Body of pancreas (tissue), 4 donors: ENCODE data around the gene TSPYL2. TPM values are rescaled to one million over a fixed set of nuclear protein-coding genes. Genes with fewer than 3 reads are reported as not detected.

Experiments
- ATAC-seq: fragments of 150-250 bp; one replicate; pipeline ENCODE4 v1.9.1; 2016
- DNase-seq, 4 donors: peaks; one replicate each; pipeline ENCODE4 v3.0.0-alpha.2; 2019
- H3K27ac ChIP-seq, 4 donors: fragments of 200-600 bp; sonication (generic); 1 replicate in 3 of 4; 2 replicates in 1 of 4; pipeline versions ENCODE4 v1.5.1 to v1.6.1; 2016 to 2019; ENCODE audit warnings: mild to moderate bottlenecking in 1 of 4, mixed read lengths in 1 of 4, moderate library complexity in 1 of 4
- H3K27me3 ChIP-seq, 2 donors: fragments of 200-600 bp; sonication (generic); one replicate each; pipeline ENCODE4 v1.6.0; 2016; ENCODE audit warnings: mild to moderate bottlenecking in 1 of 2
- H3K36me3 ChIP-seq, 2 donors: fragments of 200-600 bp; sonication (generic); replicated peaks in 1 of 2; 2 replicates each; pipeline ENCODE4 v1.5.1; 2016; ENCODE audit warnings: low read depth in 2 of 2; ENCODE audit not compliant: insufficient read depth in 1 of 2
- H3K4me1 ChIP-seq: fragments of 200-600 bp; sonication (generic); one replicate; pipeline ENCODE4 v1.6.0; 2016
- H3K4me3 ChIP-seq, 2 donors: fragments of 200-600 bp; sonication (generic); 1 replicate in 1 of 2; 2 replicates in 1 of 2; pipeline ENCODE4 v1.5.1; 2016 to 2019
- H3K9me3 ChIP-seq, 3 donors: fragments of 200-600 bp; sonication (generic); 1 replicate in 2 of 3; 2 replicates in 1 of 3; pipeline ENCODE4 v1.5.1; 2016
- POLR2A ChIP-seq, 3 donors: fragments of 450-650 bp; IDR thresholded peaks; one replicate each; pipeline ENCODE4 v1.6.1; 2016; ENCODE audit warnings: antibody characterized with exemption in 3 of 3, mild to moderate bottlenecking in 2 of 3
- WGBS, 2 donors: methylation state at CpG; one replicate each; pipeline ENCODE4 v1.1.5; 2017; 5-methylcytosine and 5-hydroxymethylcytosine counted together
- intact Hi-C: fragments of 100-400 bp; cut with DNase I; formaldehyde crosslinking; loops from one replicate; pipeline ENCODE4 v1.15.1; 2023
- small RNA-seq: library from RNA; depleted of rRNA; stranded (forward); fragments of <200 nt; gene quantifications from one replicate; pipeline ENCODE3, GENCODE V24; 2016
- total RNA-seq, 2 donors: library from RNA; depleted of rRNA; stranded (reverse); fragments of >200 nt; gene quantifications; one replicate each; pipeline ENCODE4 v1.1.0, GENCODE V29; 2016
- TF ChIP-seq, protein P1 (sequence below), 7 experiments: fragments of 450-650 bp in 4 of 7; fragments of 200-600 bp in 3 of 7; sonication (generic) in 3 of 7; IDR thresholded peaks; one replicate each; pipeline ENCODE4 v1.5.1; 2016 to 2019; ENCODE audit warnings: antibody characterized with exemption in 7 of 7

The TSPYL2 gene
- total RNA-seq, 2 donors from 2014 or later = 28.3 to 40.5 TPM

DNA sequence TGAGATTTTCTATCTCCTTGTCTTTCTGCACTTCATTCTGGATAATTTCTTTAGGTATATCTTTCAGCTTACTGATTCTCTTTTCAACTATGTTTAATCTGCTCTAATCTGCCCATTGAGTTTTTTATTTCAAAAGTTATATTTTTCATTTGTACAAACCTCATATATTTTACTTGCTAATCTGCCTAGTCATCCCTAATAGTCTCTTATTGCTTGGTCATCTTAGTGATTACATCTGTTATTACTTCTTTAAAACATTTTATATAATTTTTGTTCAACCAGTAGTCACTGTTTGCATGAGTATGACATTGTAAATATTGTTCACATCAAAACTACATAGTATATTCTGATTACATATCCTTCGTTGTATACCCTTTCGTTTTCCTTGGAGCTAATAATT is 44.2 kb downstream of the TSPYL2 start:
- Histone ChIP-seq H3K27me3 (no peaks in the 10 kb centered on the region), H3K27ac (no peak overlapping the region), H3K4me1 (no peaks in the 10 kb centered on the region), H3K36me3 (no peaks in the 10 kb centered on the region), H3K9me3 (no peaks in the 10 kb centered on the region), H3K4me3 (no peak overlapping the region)
- TF ChIP-seq, protein P1, sequence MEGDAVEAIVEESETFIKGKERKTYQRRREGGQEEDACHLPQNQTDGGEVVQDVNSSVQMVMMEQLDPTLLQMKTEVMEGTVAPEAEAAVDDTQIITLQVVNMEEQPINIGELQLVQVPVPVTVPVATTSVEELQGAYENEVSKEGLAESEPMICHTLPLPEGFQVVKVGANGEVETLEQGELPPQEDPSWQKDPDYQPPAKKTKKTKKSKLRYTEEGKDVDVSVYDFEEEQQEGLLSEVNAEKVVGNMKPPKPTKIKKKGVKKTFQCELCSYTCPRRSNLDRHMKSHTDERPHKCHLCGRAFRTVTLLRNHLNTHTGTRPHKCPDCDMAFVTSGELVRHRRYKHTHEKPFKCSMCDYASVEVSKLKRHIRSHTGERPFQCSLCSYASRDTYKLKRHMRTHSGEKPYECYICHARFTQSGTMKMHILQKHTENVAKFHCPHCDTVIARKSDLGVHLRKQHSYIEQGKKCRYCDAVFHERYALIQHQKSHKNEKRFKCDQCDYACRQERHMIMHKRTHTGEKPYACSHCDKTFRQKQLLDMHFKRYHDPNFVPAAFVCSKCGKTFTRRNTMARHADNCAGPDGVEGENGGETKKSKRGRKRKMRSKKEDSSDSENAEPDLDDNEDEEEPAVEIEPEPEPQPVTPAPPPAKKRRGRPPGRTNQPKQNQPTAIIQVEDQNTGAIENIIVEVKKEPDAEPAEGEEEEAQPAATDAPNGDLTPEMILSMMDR (IDR thresholded peaks at IDR 0.05) = no peak
- no peak for TF ChIP-seq POLR2A (IDR thresholded peaks at IDR 0.05)
- WGBS, 2 donors = 97 to 100% methylated on average over 2 of the region's 2 CpGs
- ATAC-seq (no peak), DNase-seq (no peak)
- intact Hi-C loops = no loop called here

DNA sequence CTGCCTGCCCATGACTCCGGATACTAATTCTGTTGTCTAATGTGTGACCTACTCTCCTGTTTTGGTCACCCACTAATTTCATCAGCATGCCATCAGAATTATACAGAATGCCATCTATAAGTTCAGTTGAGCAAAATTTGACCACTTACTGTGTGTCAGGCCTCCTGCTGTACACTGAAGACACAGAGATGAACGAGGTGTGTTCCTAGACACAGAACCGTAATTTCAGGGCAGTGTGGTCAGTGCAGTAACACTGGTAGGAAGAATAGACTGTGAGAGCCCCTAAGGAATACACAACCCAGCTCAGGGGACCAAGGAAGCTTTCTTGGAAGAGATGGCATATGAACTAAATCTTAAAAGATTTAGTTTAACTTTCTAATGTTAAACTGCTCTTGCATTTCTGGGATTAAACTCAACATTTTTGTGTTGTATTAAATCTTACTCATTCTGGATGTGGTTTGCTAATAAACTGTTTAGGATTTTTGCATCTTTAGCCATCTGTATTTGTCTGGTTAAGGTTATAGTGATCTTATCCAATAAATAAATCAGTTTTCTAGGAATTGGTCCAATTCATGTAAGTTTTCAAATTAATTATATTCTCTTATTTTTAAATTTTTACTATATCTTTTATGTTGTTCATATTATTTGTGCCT is 46.1 kb downstream of the TSPYL2 start:
- no peaks in the 10 kb centered on the region for H3K36me3 ChIP-seq
- intact Hi-C loops = no loop called here
- no peaks in the 10 kb centered on the region for H3K9me3 ChIP-seq
- WGBS, 2 donors = 85 to 95% methylated on average over 3 of the region's 3 CpGs
- no peak overlapping the region for H3K27ac ChIP-seq
- H3K27me3 ChIP-seq = no peaks in the 10 kb centered on the region
- no peak for DNase-seq
- TF ChIP-seq, protein P1 (IDR thresholded peaks at IDR 0.05) = no peak
- TF ChIP-seq POLR2A (IDR thresholded peaks at IDR 0.05) = no peak
- H3K4me1 ChIP-seq = no peaks in the 10 kb centered on the region
- H3K4me3 ChIP-seq = no peak overlapping the region
- no peak for ATAC-seq

GRCh38 chrX:53133400-53133799 is 51.2 kb downstream of the TSPYL2 start:
- 85% methylated on average over 4 of the region's 4 CpGs; no CpG with 5 or more reads in 1 of the 2 donors for WGBS, 2 donors

GRCh38 chrX:53135581-53135980 is 53.4 kb downstream of the TSPYL2 start:
- intact Hi-C loops = no loop called here
- no peaks in the 10 kb centered on the region for H3K36me3 ChIP-seq
- ATAC-seq (no peak), DNase-seq (no peak)
- H3K27me3 ChIP-seq = no peaks in the 10 kb centered on the region
- TF ChIP-seq POLR2A (IDR thresholded peaks at IDR 0.05) = no peak
- TF ChIP-seq, protein P1 (IDR thresholded peaks at IDR 0.05) = no peak
- no peak overlapping the region for H3K27ac ChIP-seq
- WGBS, 2 donors = 90 to 100% methylated on average over 1 to 2 of the region's 2 CpGs
- no peak overlapping the region for H3K4me3 ChIP-seq
- no peaks in the 10 kb centered on the region for H3K4me1 ChIP-seq
- no peaks in the 10 kb centered on the region for H3K9me3 ChIP-seq

More at GRCh38 chrX:53133400-53133799, 51.2 kb downstream of the TSPYL2 start:
- ATAC-seq (no peak), DNase-seq (no peak)
- H3K27ac ChIP-seq = no peak overlapping the region
- H3K9me3 ChIP-seq = no peaks in the 10 kb centered on the region
- TF ChIP-seq, protein P1 (IDR thresholded peaks at IDR 0.05) = no peak
- intact Hi-C loops = no loop called here
- no peak overlapping the region for H3K4me3 ChIP-seq
- H3K36me3 ChIP-seq = no peaks in the 10 kb centered on the region
- no peaks in the 10 kb centered on the region for H3K4me1 ChIP-seq
- no peaks in the 10 kb centered on the region for H3K27me3 ChIP-seq

Small RNAs within 50 kb of the gene (small RNA-seq; reads per million reads assigned to genes)
- not detected for gene AL591212.2

Other genes starting within 250 kb of the TSPYL2 start
- gene XAGE3, start 214.3 kb upstream of the TSPYL2 start, total RNA-seq = not detected
- gene FAM156B, start 185.0 kb upstream of the TSPYL2 start, total RNA-seq = 10 to 100 TPM in 1 of 2 donors, 1 to 10 TPM in 1; 8.0 to 44.8 TPM
- gene FAM156A, start 123.8 kb upstream of the TSPYL2 start, total RNA-seq = 10 to 100 TPM; 20.1 to 24.6 TPM
- gene GPR173, start 33.6 kb upstream of the TSPYL2 start, total RNA-seq = under 1 TPM; 0.26 to 0.66 TPM
- gene KANTR, start 11.8 kb downstream of the TSPYL2 start, total RNA-seq = 10 to 100 TPM; 12.2 to 13.0 TPM
- 100 to 1,000 TPM in 1 of 2 donors, 10 to 100 TPM in 1; 65.1 to 171 TPM for gene KDM5C, start 142.8 kb downstream of the TSPYL2 start, total RNA-seq
- gene IQSEC2, start 199.2 kb downstream of the TSPYL2 start, total RNA-seq = 10 to 100 TPM; 12.7 to 30.3 TPM